ENCODE measurements around the gene S1PR2. TPM values are rescaled to one million over a fixed set of nuclear protein-coding genes. Genes with fewer than 3 reads are reported as not detected.

Gene S1PR2
- total RNA-seq, 1 donor from 2014 or later: 12.5 TPM

- DNase-seq: no peak
- Mint-ChIP-seq H3K9me3 (ENCODE audit: unreplicated experiment) (peaks cover 4% of the 10 kb centered on the region), H3K36me3 (ENCODE audit: unreplicated experiment) (no peaks in the 10 kb centered on the region), H3K27me3 (ENCODE audit: unreplicated experiment) (peaks cover 11% of the 10 kb centered on the region), H3K27ac (ENCODE audit: unreplicated experiment) (peak overlapping the region; percentile 97), H3K4me3 (ENCODE audit: unreplicated experiment) (no peak overlapping the region), H3K4me1 (ENCODE audit: low read depth, unreplicated experiment) (peaks cover 7% of the 10 kb centered on the region)
- TF ChIP-seq CTCF (IDR thresholded peaks at IDR 0.05; ENCODE audit: partially characterized antibody, unreplicated experiment): no peak
These were observed 3.9 kb upstream of the S1PR2 start for GRCh38 chr19:10235003-10235402.

DNA sequence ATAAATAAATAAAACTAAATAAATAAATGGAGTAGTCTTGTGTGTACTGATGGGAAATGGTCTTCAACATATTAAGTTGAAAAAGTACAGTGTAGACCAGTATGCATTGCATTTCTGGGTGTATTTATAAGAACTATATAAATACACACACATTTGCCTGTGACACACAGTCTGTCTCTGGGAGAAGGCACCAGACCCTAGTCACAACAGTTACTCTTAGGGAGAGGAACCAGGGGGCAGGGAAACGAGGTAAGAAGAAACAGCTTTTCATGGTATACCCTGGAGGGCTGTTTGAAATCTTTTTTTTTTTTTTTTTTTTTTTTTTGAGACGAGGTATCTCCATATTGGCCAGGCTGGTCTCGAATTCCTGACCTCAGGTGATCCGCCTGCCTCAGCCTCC lies 2.8 kb upstream of the S1PR2 start:
- H3K4me1 Mint-ChIP-seq (ENCODE audit: low read depth, unreplicated experiment): peaks cover 11% of the 10 kb centered on the region
- peaks cover 7% of the 10 kb centered on the region for H3K9me3 Mint-ChIP-seq (ENCODE audit: unreplicated experiment)
- no peak for TF ChIP-seq CTCF (IDR thresholded peaks at IDR 0.05; ENCODE audit: partially characterized antibody, unreplicated experiment)
- H3K27me3 Mint-ChIP-seq (ENCODE audit: unreplicated experiment): peaks cover 14% of the 10 kb centered on the region
- DNase-seq: no peak
- no peak overlapping the region for H3K27ac Mint-ChIP-seq (ENCODE audit: unreplicated experiment)
- no peaks in the 10 kb centered on the region for H3K36me3 Mint-ChIP-seq (ENCODE audit: unreplicated experiment)
- no peak overlapping the region for H3K4me3 Mint-ChIP-seq (ENCODE audit: unreplicated experiment)

- DNase-seq: no peak
- Mint-ChIP-seq H3K9me3 (ENCODE audit: unreplicated experiment) (peaks cover 8% of the 10 kb centered on the region), H3K4me1 (ENCODE audit: low read depth, unreplicated experiment) (peaks cover 11% of the 10 kb centered on the region), H3K27ac (ENCODE audit: unreplicated experiment) (peak overlapping the region; percentile 55), H3K27me3 (ENCODE audit: unreplicated experiment) (peaks cover 13% of the 10 kb centered on the region), H3K36me3 (ENCODE audit: unreplicated experiment) (no peaks in the 10 kb centered on the region), H3K4me3 (ENCODE audit: unreplicated experiment) (peak overlapping the region; percentile 80)
- TF ChIP-seq CTCF (IDR thresholded peaks at IDR 0.05; ENCODE audit: partially characterized antibody, unreplicated experiment): no peak
These were observed 589 bp upstream of the S1PR2 start for GRCh38 chr19:10231612-10232228.

DNA sequence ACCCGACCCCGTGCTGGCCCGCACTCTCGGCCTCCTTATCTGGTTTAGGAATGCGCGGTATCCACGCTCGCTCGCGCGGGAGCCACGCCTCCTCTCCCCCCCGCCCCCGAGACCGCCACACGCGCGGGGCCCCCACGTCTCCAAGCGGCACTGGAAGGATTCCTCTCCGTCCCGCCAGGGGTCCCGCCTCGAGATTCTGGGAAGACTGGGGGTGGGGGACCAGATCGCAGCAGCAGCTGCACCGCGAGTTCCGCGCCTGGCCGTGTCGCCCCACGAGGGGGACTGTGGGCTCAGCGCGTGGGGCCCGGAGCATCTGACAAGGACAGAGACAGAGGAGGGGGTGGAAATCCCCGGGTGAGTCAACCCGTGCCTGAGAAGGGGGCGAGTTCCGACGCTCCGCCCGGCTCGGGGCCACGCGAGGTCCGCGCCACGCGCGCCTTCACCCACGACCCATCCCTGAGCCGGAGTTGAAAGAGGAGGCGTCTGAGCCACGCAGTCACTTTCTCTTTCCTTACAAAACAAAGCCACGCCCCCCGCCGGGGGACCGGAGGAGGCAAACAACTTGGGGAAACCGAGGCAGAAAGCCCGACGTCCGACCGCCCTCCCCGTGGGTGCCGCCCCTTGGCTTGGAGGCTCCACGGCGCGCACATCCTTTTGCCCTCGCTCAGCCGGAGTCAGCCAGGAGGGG lies 814 bp downstream of the S1PR2 start:
- no peak overlapping the region for H3K27ac Mint-ChIP-seq (ENCODE audit: unreplicated experiment)

More for the DNA sequence above, 814 bp downstream of the S1PR2 start:
- peaks cover 4% of the 10 kb centered on the region for H3K4me1 Mint-ChIP-seq (ENCODE audit: low read depth, unreplicated experiment)
- DNase-seq: no peak
- peak overlapping the region; percentile 82 for H3K4me3 Mint-ChIP-seq (ENCODE audit: unreplicated experiment)
- peaks cover 4% of the 10 kb centered on the region for H3K9me3 Mint-ChIP-seq (ENCODE audit: unreplicated experiment)
- no peaks in the 10 kb centered on the region for H3K36me3 Mint-ChIP-seq (ENCODE audit: unreplicated experiment)
- peaks cover 6% of the 10 kb centered on the region for H3K27me3 Mint-ChIP-seq (ENCODE audit: unreplicated experiment)
- no peak for TF ChIP-seq CTCF (IDR thresholded peaks at IDR 0.05; ENCODE audit: partially characterized antibody, unreplicated experiment)

All from glutamatergic neuron (in vitro differentiated cells).